IMR-90 (cell line): ENCODE data around the gene PMF1. TPM values are rescaled to one million over a fixed set of nuclear protein-coding genes. Genes with fewer than 3 reads are reported as not detected.

Experiments
- ATAC-seq: fragments of 200-7000 bp; cut with Tn5 transposase; 2 replicates; pipeline ENCODE4 v1.9.1; 2020; ENCODE audit warnings: low read depth, mild to moderate bottlenecking, moderate library complexity
- BruUV-seq: library from RNA; stranded (reverse); fragments of 400-500 nt; replicated peaks from 2 replicates; lab custom pipeline; 2021; lab: Mats Ljungman, UMichigan
- CTCF ChIA-PET: fragments of 300-600 bp; formaldehyde crosslinking; extraction: SDS; loops from one replicate; lab custom pipeline; 2021; ENCODE audit warnings: antibody characterized with exemption; lab: Yijun Ruan, JAX
- POLR2A ChIA-PET: fragments of 300-600 bp; sonication (Branson Sonifier 250); formaldehyde crosslinking; loops from one replicate; lab custom pipeline; 2022; ENCODE audit warnings: antibody characterized with exemption; ENCODE audit not compliant: unreplicated experiment; lab: Charles Lee
- DNase-seq: peaks from one replicate; pipeline ENCODE4 v3.0.0; 2013
- H2AFZ ChIP-seq: replicated peaks from 2 replicates; pipeline ENCODE3; 2013; ENCODE audit warnings: low read length, mild to moderate bottlenecking; ENCODE audit not compliant: poor library complexity
- H2AK5ac ChIP-seq: 2 replicates; pipeline ENCODE4 v1.6.1; 2013; ENCODE audit warnings: low read depth, low read length, inconsistent platforms
- H2AK9ac ChIP-seq: replicated peaks from 2 replicates; pipeline ENCODE3; 2013; ENCODE audit warnings: mild to moderate bottlenecking, low read depth, low read length, moderate library complexity; ENCODE audit not compliant: poor library complexity
- H2BK120ac ChIP-seq: 2 replicates; pipeline ENCODE4 v1.6.1; 2013; ENCODE audit warnings: low read depth, low read length, inconsistent platforms
- H2BK15ac ChIP-seq: 3 replicates; pipeline ENCODE4 v1.6.1; 2013; ENCODE audit warnings: low read depth, low read length, inconsistent platforms
- H2BK20ac ChIP-seq: 2 replicates; pipeline ENCODE4 v1.6.1; 2013; ENCODE audit warnings: low read depth, mild to moderate bottlenecking, inconsistent platforms, low read length, moderate library complexity
- H2BK5ac ChIP-seq: 2 replicates; pipeline ENCODE4 v1.6.1; 2013; ENCODE audit warnings: mild to moderate bottlenecking, low read depth, low read length, inconsistent platforms; ENCODE audit not compliant: poor library complexity, severe bottlenecking
- H3K14ac ChIP-seq: replicated peaks from 2 replicates; pipeline ENCODE4 v1.6.1; 2013; ENCODE audit warnings: low read depth, low read length, inconsistent platforms
- H3K18ac ChIP-seq: 2 replicates; pipeline ENCODE4 v1.6.1; 2013; ENCODE audit warnings: low read depth, low read length, control low read depth
- H3K23ac ChIP-seq: 2 replicates; pipeline ENCODE4 v1.6.1; 2013; ENCODE audit warnings: low read depth, low read length, inconsistent platforms
- H3K27ac ChIP-seq: 2 replicates; pipeline ENCODE4 v1.5.1; 2013; ENCODE audit warnings: mild to moderate bottlenecking, control low read depth, low read length; ENCODE audit not compliant: insufficient read depth
- H3K27me3 ChIP-seq: 2 replicates; pipeline ENCODE4 v1.6.1; 2013; ENCODE audit warnings: low read length; ENCODE audit not compliant: control insufficient read depth, insufficient read depth
- H3K36me3 ChIP-seq: 2 replicates; pipeline ENCODE4 v1.6.1; 2013; ENCODE audit warnings: low read length, mixed read lengths; ENCODE audit not compliant: control insufficient read depth, insufficient read depth
- H3K4ac ChIP-seq: 2 replicates; pipeline ENCODE4 v1.6.1; 2013; ENCODE audit warnings: low read depth, low read length, inconsistent platforms
- H3K4me1 ChIP-seq: 2 replicates; pipeline ENCODE4 v1.6.1; 2013; ENCODE audit warnings: low read length, mixed read lengths; ENCODE audit not compliant: control insufficient read depth, insufficient read depth
- H3K4me2 ChIP-seq: 2 replicates; pipeline ENCODE4 v1.6.1; 2013; ENCODE audit warnings: low read depth, mild to moderate bottlenecking, control low read depth, low read length, moderate library complexity
- H3K4me3 ChIP-seq: 2 replicates; pipeline ENCODE4 v1.5.1; 2013; ENCODE audit warnings: low read depth, mild to moderate bottlenecking, control low read depth, low read length, moderate library complexity; ENCODE audit not compliant: insufficient read depth
- H3K56ac ChIP-seq: 2 replicates; pipeline ENCODE4 v1.6.1; 2013; ENCODE audit warnings: low read length, inconsistent platforms; ENCODE audit not compliant: insufficient read depth; ENCODE audit errors: extremely low read depth
- H3K79me1 ChIP-seq, 2 experiments: 2 replicates each; pipeline ENCODE4 v1.6.1; 2013; ENCODE audit warnings: low read length in 2 of 2, inconsistent platforms in 1 of 2, low read depth in 1 of 2
- H3K9ac ChIP-seq: 2 replicates; pipeline ENCODE4 v1.6.1; 2013; ENCODE audit warnings: low read depth, low read length, control low read depth
- H3K9me1 ChIP-seq: 2 replicates; pipeline ENCODE4 v1.6.1; 2013; ENCODE audit warnings: low read length, inconsistent platforms; ENCODE audit not compliant: insufficient read depth
- H3K9me3 ChIP-seq: 2 replicates; pipeline ENCODE4 v1.6.1; 2013; ENCODE audit warnings: low read length; ENCODE audit not compliant: control insufficient read depth, insufficient read depth
- H4K20me1 ChIP-seq: 2 replicates; pipeline ENCODE4 v1.6.1; 2013; ENCODE audit warnings: low read length, inconsistent platforms; ENCODE audit not compliant: insufficient read depth
- H4K5ac ChIP-seq: 2 replicates; pipeline ENCODE4 v1.6.1; 2013; ENCODE audit warnings: mild to moderate bottlenecking, low read depth, low read length, control low read depth
- H4K8ac ChIP-seq, 2 experiments: 2 replicates each; pipeline ENCODE4 v1.6.1; 2013; ENCODE audit warnings: low read depth in 2 of 2, low read length in 2 of 2, control low read depth in 1 of 2, inconsistent platforms in 1 of 2
- H4K91ac ChIP-seq: 2 replicates; pipeline ENCODE4 v1.6.1; 2013; ENCODE audit warnings: low read depth, low read length, inconsistent platforms; ENCODE audit not compliant: insufficient read depth
- CTCF ChIP-seq: conservative IDR thresholded peaks from 2 replicates; pipeline ENCODE4 v1.5.1; 2012; ENCODE audit warnings: mild to moderate bottlenecking, low read depth, low read length, improper control_type of control experiment
- FOS ChIP-seq: fragments of 150-350 bp; IDR thresholded peaks from 2 replicates; pipeline ENCODE4 v1.6.1; 2016; ENCODE audit warnings: low read depth, low read length
- MAZ ChIP-seq: IDR thresholded peaks from 2 replicates; pipeline ENCODE4 v1.6.1; 2012; ENCODE audit warnings: low read depth, mild to moderate bottlenecking, low read length, improper control_type of control experiment, moderate library complexity, borderline replicate concordance
- RAD21 ChIP-seq: IDR thresholded peaks from 2 replicates; pipeline ENCODE4 v1.6.1; 2012; ENCODE audit warnings: low read length, improper control_type of control experiment
- WGBS, 2 experiments: methylation state at CpG; one replicate each; pipeline versions ENCODE4 v1.1.5 to v1.1.7; 2013; ENCODE audit warnings: missing lambda C conversion rate in 2 of 2; ENCODE audit not compliant: insufficient read length in 1 of 2; ENCODE audit errors: extremely low coverage in 2 of 2; 5-methylcytosine and 5-hydroxymethylcytosine counted together
- dilution Hi-C: fragments of 300-500 bp; cut with HindIII; formaldehyde crosslinking; loops from one replicate; pipeline ENCODE4 v1.14.3; 2018; ENCODE audit warnings: low sequenced_read_pairs; ENCODE audit not compliant: unreplicated experiment
- in situ Hi-C: fragments of 300-500 bp; cut with MboI; formaldehyde crosslinking; loops from 3 replicates; pipeline ENCODE4 v1.14.3; 2019; ENCODE audit warnings: low sequenced_read_pairs, inconsistent platforms, mixed read lengths
- intact Hi-C: fragments of 100-400 bp; cut with micrococcal nuclease; formaldehyde crosslinking; loops from 2 replicates; pipeline ENCODE4 v1.10.0; 2022
- polyA plus RNA-seq, 3 experiments: library from polyadenylated mRNA; depleted of rRNA; stranded (reverse); fragments of >200 nt; gene quantifications; 2 replicates each; pipeline ENCODE4 v1.2.3, GENCODE V29; 2012; ENCODE audit warnings: low replicate concordance in 1 of 3
- total RNA-seq: library from RNA; depleted of rRNA; stranded (reverse); fragments of >200 nt; gene quantifications from 2 replicates; pipeline ENCODE4 v1.2.3, GENCODE V29; 2012

Gene PMF1
- total and polyA plus RNA-seq, 2 of the 4 experiments (the other 2 are of a cell fraction) = 54.8 to 73.4 TPM

- no peak overlapping the region for H4K5ac ChIP-seq
- H3K79me1 ChIP-seq = no peaks in the 10 kb centered on the region
- H2AFZ ChIP-seq = no peak overlapping the region
- ATAC-seq = peak; percentile 6
- H2BK15ac ChIP-seq = no peak overlapping the region
- H3K36me3 ChIP-seq = peaks cover 24% of the 10 kb centered on the region
- peaks cover 12% of the 10 kb centered on the region; the same call in 1 of the 2 replicates for H3K27me3 ChIP-seq
- no peaks in the 10 kb centered on the region; the same call in 1 of the 2 replicates for H4K20me1 ChIP-seq
- intact Hi-C loops = no loop called here
- WGBS, 2 experiments = 65% methylated on average over 13 of the region's 15 CpGs; no CpG with 5 or more reads in 1 of the 2 experiments
- H3K9me3 ChIP-seq = no peaks in the 10 kb centered on the region
- H2BK20ac ChIP-seq = no peak overlapping the region
- dilution Hi-C loops = no loop called here
- no peak overlapping the region for H3K27ac ChIP-seq
- H3K4me1 ChIP-seq = peaks cover 2% of the 10 kb centered on the region; the same call in 1 of the 2 replicates
- H3K14ac ChIP-seq = no peak overlapping the region
- H4K91ac ChIP-seq = no peak overlapping the region
- no peak overlapping the region for H3K18ac ChIP-seq
- H3K4me2 ChIP-seq = no peak overlapping the region
- DNase-seq = peak; percentile 47
- POLR2A ChIA-PET = no interaction called here
- peaks cover 5% of the 10 kb centered on the region; the same call in 1 of the 2 replicates for H3K9me1 ChIP-seq
- no peak overlapping the region for H3K4me3 ChIP-seq
- BruUV-seq = no TSS peak
- H4K8ac ChIP-seq = no peak overlapping the region
- H2AK5ac ChIP-seq = no peak overlapping the region
- no peak overlapping the region for H3K4ac ChIP-seq
- H3K56ac ChIP-seq = no peak overlapping the region
- no peak overlapping the region for H3K9ac ChIP-seq
- CTCF ChIA-PET = interaction anchor here (0.6 kb wide), 1 partner anchor 145 kb away, joined by 3 read pairs; no protein-coding TSS in a partner anchor
- TF ChIP-seq MAZ (peak; percentile 34; the same call in 1 of the 2 replicates), RAD21 (no peak), CTCF (no peak), FOS (peak; percentile 20; the same call in 1 of the 2 replicates)
- no peak overlapping the region for H2BK5ac ChIP-seq
- in situ Hi-C loops = no loop called here
- no peak overlapping the region for H2AK9ac ChIP-seq
- no peak overlapping the region for H2BK120ac ChIP-seq
- no peak overlapping the region for H3K23ac ChIP-seq
Measured at GRCh38 chr1:156241311-156241811, 28.6 kb downstream of the PMF1 start.
